K562 (cell line): ENCODE measurements around the gene ZNF18. TPM values are rescaled to one million over a fixed set of nuclear protein-coding genes. Genes with fewer than 3 reads are reported as not detected.

Experiments
- ARID3B ChIP-seq: fragments of 250-450 bp; sonication (Bioruptor Pico); IDR thresholded peaks from 2 replicates; pipeline ENCODE4 v1.4.0; 2020; ENCODE audit warnings: borderline replicate concordance
- ARNT ChIP-seq, 2 experiments: fragments of 450-650 bp; IDR thresholded peaks; 2 replicates each; pipeline ENCODE4 v1.6.1; 2016; ENCODE audit warnings: mild to moderate bottlenecking in 1 of 2
- ATF6 ChIP-seq: sonication (generic); formaldehyde crosslinking; IDR thresholded peaks from 2 replicates; pipeline ENCODE4 v1.4.0; 2020; ENCODE audit warnings: mild to moderate bottlenecking, missing genetic modification reagents
- CAMTA2 ChIP-seq: fragments of 250-450 bp; sonication (Bioruptor Pico); conservative IDR thresholded peaks from 2 replicates; pipeline ENCODE4 v1.5.1; 2022
- DIDO1 ChIP-seq: fragments of 450-650 bp; IDR thresholded peaks from 2 replicates; pipeline ENCODE4 v1.6.1; 2016; ENCODE audit warnings: low read depth, missing biosample characterization, missing genetic modification characterization
- EHMT2 ChIP-seq: fragments of 450-650 bp; IDR thresholded peaks from 2 replicates; pipeline ENCODE4 v1.6.1; 2018; ENCODE audit warnings: antibody characterized with exemption
- JUND ChIP-seq, 2 experiments: IDR thresholded peaks; 2 replicates in 1 of 2; 3 replicates in 1 of 2; pipeline ENCODE4 v1.6.1; 2011; ENCODE audit warnings: borderline replicate concordance in 2 of 2, low read depth in 2 of 2, low read length in 2 of 2, improper control_type of control experiment in 1 of 2, missing biosample characterization in 1 of 2, missing genetic modification characterization in 1 of 2, missing genetic modification reagents in 1 of 2
- MCM2 ChIP-seq: fragments of 450-650 bp; IDR thresholded peaks from 2 replicates; pipeline ENCODE4 v1.6.1; 2017; ENCODE audit warnings: low read depth, mild to moderate bottlenecking
- PCBP2 ChIP-seq: fragments of 200-400 bp; formaldehyde crosslinking; IDR thresholded peaks from 2 replicates; pipeline ENCODE4 v1.6.1; 2018; ENCODE audit warnings: low read length, low read depth, mild to moderate bottlenecking, moderate library complexity; ENCODE audit not compliant: poor library complexity, severe bottlenecking
- SUPT5H ChIP-seq: fragments of 450-650 bp; IDR thresholded peaks from 2 replicates; pipeline ENCODE4 v1.6.1; 2016
- TCF3 ChIP-seq: sonication (generic); formaldehyde crosslinking; IDR thresholded peaks from 2 replicates; pipeline ENCODE4 v1.4.0; 2020; ENCODE audit warnings: mild to moderate bottlenecking, missing genetic modification reagents
- YBX1 ChIP-seq: fragments of 450-650 bp; IDR thresholded peaks from 2 replicates; pipeline ENCODE4 v1.7.1; 2016; ENCODE audit warnings: mild to moderate bottlenecking
- ZC3H4 ChIP-seq: sonication (generic); formaldehyde crosslinking; IDR thresholded peaks from 2 replicates; pipeline ENCODE4 v1.9.0; 2021; ENCODE audit warnings: missing genetic modification reagents, borderline replicate concordance
- ZNF253 ChIP-seq: fragments of 250-450 bp; sonication (Bioruptor Pico); conservative IDR thresholded peaks from 2 replicates; pipeline ENCODE4 v1.6.1; 2021; ENCODE audit warnings: mild to moderate bottlenecking
- ZNF436 ChIP-seq: fragments of 250-450, 450-650 bp; sonication (Bioruptor Pico); formaldehyde crosslinking; IDR thresholded peaks from 2 replicates; pipeline ENCODE4 v1.7.0; 2020; ENCODE audit warnings: mild to moderate bottlenecking
- ZNF699 ChIP-seq: fragments of 250-450 bp; sonication (Bioruptor Pico); IDR thresholded peaks from 2 replicates; pipeline ENCODE4 v1.8.0; 2021; ENCODE audit warnings: mild to moderate bottlenecking, moderate library complexity; ENCODE audit not compliant: insufficient replicate concordance
- ZSCAN29 ChIP-seq: fragments of 450-650 bp; IDR thresholded peaks from 2 replicates; pipeline ENCODE4 v1.6.1; 2017
- polyA plus RNA-seq, 8 experiments: library from polyadenylated mRNA; depleted of rRNA in 4 of 8; stranded (reverse) in 5 of 8; unstranded in 3 of 8; fragments of >200 nt; fragmentation: Nextera tagmentation in 2 of 8; fragmentation: Illumina TruSeq in 1 of 8; extraction: Ambion mirVana in 2 of 8; extraction: Trizol in 1 of 8; gene quantifications; 2 replicates each; pipeline versions ENCODE4 v1.2.1 to v1.2.3, GENCODE V29; 2011 to 2014; ENCODE audit warnings: inconsistent platforms in 1 of 8, missing spikeins in 1 of 8
- total RNA-seq, 7 experiments: library from RNA; depleted of rRNA in 6 of 7; stranded (reverse); fragments of >200 nt in 6 of 7; fragmentation: Illumina TruSeq in 2 of 7; extraction: Trizol in 2 of 7; gene quantifications; 2 replicates each; pipeline versions ENCODE4 v1.2.1 to v1.2.3, GENCODE V29; 2011 to 2021; ENCODE audit warnings: low replicate concordance in 1 of 7
- TF ChIP-seq, protein P1 (sequence below): fragments of 450-650 bp; formaldehyde crosslinking; IDR thresholded peaks from 2 replicates; pipeline ENCODE4 v1.4.0; 2020; ENCODE audit warnings: mild to moderate bottlenecking
- TF ChIP-seq, protein P2 (sequence below), 2 experiments: fragments of 450-650 bp; IDR thresholded peaks; 2 replicates each; pipeline ENCODE4 v1.6.1; 2018; ENCODE audit warnings: mild to moderate bottlenecking in 2 of 2, low read depth in 1 of 2; ENCODE audit not compliant: partially characterized antibody in 2 of 2

ZNF18 gene
- total and polyA plus RNA-seq, 9 of the 15 experiments (the other 6 are each of a cell fraction or from before 2014, with no cell fraction given) = 1.1 to 5.0 (median 3.4) TPM

DNA sequence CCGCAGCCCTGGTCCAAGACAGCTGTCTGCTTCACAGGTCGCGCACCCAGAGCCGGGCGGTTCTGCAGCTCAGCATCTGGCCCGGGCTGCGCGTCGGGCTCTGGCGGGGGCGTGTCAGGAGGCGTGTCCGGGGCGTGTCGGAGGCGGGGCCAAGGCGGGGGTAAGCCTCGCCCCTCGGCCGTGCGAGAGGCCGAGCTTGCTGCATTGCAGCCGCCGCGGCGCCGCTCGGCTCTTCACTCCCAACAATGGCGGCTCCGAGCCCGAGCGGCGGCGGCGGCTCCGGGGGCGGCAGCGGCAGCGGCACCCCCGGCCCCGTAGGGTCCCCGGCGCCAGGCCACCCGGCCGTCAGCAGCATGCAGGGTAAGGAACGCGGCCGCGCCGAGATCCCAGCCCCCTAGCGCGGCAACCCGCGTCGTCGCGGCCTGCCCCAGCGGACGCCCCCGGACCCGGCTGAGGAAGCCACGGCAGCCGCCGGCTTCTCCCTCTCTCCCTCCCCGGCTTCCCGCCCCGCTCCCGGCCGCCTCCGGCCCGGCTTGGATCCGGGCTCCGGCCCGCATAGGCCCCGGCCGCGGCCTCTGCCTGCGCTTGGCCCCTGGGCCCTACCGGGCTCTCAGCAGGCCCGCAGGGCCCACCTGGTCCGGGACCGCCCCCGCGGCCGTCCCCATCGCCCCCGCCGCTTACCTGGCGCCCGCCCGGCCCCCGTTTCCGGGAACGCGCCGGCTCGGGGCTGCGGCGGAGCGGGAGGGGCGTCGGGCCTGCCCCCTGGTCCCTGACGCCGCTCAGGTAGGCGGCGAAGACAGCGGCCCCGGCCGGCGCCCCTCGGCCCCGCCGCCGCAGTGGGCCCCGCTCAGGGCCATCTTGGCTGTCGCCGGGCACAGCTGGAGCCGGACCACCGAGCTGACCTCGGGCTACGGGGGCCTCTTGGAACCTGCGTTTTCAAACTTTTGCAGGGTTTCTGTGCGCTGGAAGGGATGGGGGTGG, 23.7 kb upstream of the ZNF18 start, which contains the start of gene MAP2K4 (continued):
- TF ChIP-seq, protein P1, sequence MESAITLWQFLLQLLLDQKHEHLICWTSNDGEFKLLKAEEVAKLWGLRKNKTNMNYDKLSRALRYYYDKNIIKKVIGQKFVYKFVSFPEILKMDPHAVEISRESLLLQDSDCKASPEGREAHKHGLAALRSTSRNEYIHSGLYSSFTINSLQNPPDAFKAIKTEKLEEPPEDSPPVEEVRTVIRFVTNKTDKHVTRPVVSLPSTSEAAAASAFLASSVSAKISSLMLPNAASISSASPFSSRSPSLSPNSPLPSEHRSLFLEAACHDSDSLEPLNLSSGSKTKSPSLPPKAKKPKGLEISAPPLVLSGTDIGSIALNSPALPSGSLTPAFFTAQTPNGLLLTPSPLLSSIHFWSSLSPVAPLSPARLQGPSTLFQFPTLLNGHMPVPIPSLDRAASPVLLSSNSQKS (CRISPR knock-in tag) = no peak
- no peak for TF ChIP-seq JUND (IDR thresholded peaks at IDR 0.05; ENCODE audit: borderline replicate concordance, low read depth, low read length)
- no peak for TF ChIP-seq JUND (tag; IDR thresholded peaks at IDR 0.05; ENCODE audit: borderline replicate concordance, low read depth, low read length)
- TF ChIP-seq ZNF436 = no peak
- TF ChIP-seq SUPT5H = no peak
- TF ChIP-seq DIDO1 (tag) = no peak
- no peak for TF ChIP-seq ARNT (IDR thresholded peaks at IDR 0.05)
- TF ChIP-seq ZNF699 = no peak
- no peak for TF ChIP-seq ZC3H4 (CRISPR knock-in tag)
- TF ChIP-seq, protein P2, sequence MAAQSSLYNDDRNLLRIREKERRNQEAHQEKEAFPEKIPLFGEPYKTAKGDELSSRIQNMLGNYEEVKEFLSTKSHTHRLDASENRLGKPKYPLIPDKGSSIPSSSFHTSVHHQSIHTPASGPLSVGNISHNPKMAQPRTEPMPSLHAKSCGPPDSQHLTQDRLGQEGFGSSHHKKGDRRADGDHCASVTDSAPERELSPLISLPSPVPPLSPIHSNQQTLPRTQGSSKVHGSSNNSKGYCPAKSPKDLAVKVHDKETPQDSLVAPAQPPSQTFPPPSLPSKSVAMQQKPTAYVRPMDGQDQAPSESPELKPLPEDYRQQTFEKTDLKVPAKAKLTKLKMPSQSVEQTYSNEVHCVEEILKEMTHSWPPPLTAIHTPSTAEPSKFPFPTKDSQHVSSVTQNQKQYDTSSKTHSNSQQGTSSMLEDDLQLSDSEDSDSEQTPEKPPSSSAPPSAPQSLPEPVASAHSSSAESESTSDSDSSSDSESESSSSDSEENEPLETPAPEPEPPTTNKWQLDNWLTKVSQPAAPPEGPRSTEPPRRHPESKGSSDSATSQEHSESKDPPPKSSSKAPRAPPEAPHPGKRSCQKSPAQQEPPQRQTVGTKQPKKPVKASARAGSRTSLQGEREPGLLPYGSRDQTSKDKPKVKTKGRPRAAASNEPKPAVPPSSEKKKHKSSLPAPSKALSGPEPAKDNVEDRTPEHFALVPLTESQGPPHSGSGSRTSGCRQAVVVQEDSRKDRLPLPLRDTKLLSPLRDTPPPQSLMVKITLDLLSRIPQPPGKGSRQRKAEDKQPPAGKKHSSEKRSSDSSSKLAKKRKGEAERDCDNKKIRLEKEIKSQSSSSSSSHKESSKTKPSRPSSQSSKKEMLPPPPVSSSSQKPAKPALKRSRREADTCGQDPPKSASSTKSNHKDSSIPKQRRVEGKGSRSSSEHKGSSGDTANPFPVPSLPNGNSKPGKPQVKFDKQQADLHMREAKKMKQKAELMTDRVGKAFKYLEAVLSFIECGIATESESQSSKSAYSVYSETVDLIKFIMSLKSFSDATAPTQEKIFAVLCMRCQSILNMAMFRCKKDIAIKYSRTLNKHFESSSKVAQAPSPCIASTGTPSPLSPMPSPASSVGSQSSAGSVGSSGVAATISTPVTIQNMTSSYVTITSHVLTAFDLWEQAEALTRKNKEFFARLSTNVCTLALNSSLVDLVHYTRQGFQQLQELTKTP (IDR thresholded peaks at IDR 0.05; ENCODE audit: low read depth in 1 of 2, partially characterized antibody in 2 of 2) = no peak
- no peak for TF ChIP-seq ATF6 (CRISPR knock-in tag)
- TF ChIP-seq ARID3B (CRISPR knock-in tag) = no peak
- no peak for TF ChIP-seq CAMTA2 (CRISPR knock-in tag)
- no peak for TF ChIP-seq TCF3 (CRISPR knock-in tag)
- no peak for TF ChIP-seq MCM2
- no peak for TF ChIP-seq PCBP2
- no peak for TF ChIP-seq EHMT2
- no peak for TF ChIP-seq ZNF253 (CRISPR knock-in tag)
- TF ChIP-seq ZSCAN29 = no peak
- TF ChIP-seq YBX1 = no peak
